NCI-H128 (cell line): Measurements from ENCODE around the gene FAM163B.

Source experiments
- DNase-seq: peaks from one replicate; lab custom pipeline; 2025; ENCODE audit not compliant: unreplicated experiment; lab: John Stamatoyannopoulos, UW

Gene FAM163B

GRCh38 chr9:133529874-133530273 is 79.3 kb downstream of the FAM163B start:
- no peak for DNase-seq

DNA sequence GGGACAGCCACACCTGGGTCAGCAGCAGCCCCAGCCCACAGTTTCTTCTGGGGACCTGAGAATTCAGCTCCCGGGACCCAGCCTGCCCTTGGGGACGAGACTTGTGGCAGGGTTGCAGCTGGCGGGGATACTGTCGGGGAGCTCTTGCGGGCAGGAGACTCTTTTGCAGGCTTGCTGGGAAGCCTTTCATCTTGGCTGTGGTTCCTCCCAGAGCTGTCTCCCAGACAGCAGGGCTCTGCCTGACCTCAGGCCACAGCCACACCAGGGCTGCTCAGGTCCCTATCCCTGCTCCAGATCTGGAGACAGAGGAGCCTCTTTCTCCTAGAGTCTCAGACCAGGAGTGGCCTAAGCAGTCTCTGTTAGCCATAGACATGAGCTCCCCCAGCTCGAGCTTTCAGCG is 79.7 kb downstream of the FAM163B start:
- no peak for DNase-seq

DNA sequence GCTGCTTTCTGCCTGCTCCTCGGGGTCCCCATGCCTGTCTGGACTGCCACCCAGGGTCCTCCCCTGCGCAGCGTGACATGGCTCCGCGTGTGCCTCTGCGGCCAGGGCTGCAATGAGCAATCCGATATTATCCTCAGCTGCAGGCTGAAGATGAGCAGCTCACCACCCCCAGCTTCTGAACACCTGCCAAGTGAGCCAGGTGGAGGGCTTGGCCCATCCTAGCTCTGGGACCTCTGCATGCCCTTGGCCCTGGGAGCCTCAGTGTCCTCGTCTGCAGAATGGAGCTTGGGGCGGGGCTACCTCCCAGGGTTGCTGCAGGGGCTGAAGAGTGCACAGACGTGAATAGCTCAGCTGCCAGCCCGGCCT is 80.3 kb downstream of the FAM163B start:
- DNase-seq: no peak

DNA sequence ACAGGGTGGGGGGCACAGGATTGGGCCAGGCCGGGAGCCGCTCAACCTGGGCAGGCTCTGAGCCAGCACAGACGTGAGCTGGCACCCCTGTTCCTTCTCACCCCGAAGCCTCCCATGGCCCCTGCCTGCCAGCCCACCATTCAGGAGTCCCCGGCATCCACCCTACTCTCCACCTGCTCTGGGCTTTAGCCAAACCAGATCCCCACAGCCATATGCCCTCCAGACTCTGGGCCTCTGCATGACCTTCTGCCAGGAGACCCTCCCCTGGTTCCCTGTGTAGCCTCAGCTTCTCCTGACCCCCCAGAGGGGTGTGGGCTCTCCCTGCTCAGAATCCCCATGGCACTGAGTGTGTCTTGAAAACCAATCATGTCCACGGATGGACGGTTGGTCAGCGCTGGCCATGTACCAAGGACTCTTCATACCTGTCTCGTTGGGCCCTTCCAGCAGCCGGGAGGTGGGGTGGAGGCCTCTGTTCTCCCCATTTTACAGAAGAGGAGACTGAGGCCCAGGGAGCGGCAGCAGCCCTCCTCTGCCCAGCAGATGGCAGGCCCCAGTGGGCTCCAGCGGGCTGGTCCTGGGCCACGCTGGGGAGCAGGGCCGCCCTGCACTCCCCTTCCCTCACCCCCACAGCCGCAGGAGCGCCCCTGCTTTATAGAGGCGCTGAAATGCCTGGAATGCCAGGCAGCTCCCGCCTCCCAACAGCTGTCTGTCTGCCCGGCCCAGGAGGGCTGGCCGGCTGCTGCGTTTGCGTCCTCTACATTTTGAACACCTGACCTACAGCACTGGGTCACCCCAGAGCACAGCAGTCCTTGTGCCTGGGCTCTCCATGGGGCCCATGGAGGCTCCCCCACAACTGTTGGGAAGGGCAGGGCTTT is 81.0 kb downstream of the FAM163B start:
- no peak for DNase-seq

DNA sequence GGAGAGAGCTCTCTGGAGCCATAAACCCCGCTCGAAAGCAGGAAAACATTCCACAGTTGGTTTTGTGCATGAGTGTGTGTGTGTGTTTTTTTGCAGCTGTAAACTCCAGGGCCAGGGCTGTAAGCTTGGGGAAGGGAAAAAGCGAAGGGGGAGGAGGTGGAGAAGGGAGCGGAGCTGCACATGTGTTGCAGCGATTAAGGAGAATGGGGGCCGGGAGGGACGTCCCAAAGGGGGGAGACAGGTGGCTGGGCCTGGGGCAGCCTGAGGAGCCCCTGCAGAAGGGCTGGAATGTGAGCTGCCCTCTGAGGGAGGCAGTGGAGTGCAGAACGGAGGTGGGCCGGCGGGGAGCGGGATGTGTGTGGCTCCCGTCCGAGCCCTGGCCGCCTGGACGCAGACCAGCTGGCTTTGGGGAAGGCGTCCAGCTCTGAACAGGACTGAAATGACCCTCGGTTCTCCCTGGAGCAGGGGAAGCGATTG is 81.7 kb downstream of the FAM163B start:
- no peak for DNase-seq
